Hepatic stellate cell (primary cell): ENCODE measurements around the gene SLC39A11.
A peak's percentile ranks its signal among the peaks of the same experiment; 100 is the strongest.
"Not testable (repeated sequence)": the region's sequence is repeated elsewhere in the genome, so short reads cannot be mapped to it uniquely, and the experiment has no call there.

ENCODE experiments used
- DNase-seq: peaks from one replicate; pipeline ENCODE4 v3.0.0; 2011; ENCODE audit warnings: low spot score

SLC39A11 gene

DNA sequence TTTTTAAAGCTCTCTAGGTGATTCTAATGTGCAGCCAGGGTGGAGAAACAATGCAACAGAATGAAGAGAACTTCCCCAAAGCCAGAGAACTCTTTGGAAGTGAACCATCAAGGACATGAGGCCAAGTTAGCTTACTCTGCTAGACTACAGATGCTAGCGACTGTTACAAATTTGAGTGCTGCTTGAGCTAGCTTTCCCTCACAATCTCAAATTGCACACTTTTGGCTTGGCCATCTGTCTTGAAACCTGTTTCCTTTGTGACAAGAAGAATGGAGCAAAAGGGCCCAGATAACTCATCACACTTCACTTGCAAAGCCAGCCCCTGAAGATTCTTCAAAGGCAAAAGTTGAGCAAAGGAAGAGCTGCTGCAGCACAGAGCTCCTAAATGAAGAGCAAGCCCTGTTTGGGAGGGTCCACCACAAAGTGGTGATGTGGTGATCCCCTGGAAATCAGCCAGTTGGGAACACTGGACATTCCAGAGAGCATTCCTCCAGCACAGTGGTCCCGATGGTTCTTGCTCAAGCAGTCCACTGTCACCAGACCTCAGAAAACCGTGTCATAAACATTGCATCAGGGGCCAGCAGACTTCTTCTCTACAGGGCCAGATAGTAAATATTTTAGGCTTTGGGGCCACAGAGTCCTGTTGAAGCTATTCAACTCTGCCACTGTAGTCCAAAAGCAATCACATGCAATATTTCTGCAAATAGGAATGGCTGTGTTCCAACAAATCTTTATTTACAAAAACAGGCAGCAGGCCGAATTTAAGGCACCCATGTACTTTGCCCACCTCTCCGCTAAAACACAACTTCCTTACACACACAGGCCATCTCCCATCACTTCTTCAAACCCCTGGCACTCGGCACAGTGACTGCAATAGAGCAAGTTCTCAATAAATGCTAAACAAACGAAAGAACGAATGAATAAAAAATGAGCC, 21.2 kb downstream of the SLC39A11 start:
- peak; percentile 34 for DNase-seq

GRCh38 chr17:73069841-73070240, 22.6 kb downstream of the SLC39A11 start:
- DNase-seq: no peak

- DNase-seq: no peak
These were observed 23.2 kb downstream of the SLC39A11 start for GRCh38 chr17:73069164-73069770.

DNA sequence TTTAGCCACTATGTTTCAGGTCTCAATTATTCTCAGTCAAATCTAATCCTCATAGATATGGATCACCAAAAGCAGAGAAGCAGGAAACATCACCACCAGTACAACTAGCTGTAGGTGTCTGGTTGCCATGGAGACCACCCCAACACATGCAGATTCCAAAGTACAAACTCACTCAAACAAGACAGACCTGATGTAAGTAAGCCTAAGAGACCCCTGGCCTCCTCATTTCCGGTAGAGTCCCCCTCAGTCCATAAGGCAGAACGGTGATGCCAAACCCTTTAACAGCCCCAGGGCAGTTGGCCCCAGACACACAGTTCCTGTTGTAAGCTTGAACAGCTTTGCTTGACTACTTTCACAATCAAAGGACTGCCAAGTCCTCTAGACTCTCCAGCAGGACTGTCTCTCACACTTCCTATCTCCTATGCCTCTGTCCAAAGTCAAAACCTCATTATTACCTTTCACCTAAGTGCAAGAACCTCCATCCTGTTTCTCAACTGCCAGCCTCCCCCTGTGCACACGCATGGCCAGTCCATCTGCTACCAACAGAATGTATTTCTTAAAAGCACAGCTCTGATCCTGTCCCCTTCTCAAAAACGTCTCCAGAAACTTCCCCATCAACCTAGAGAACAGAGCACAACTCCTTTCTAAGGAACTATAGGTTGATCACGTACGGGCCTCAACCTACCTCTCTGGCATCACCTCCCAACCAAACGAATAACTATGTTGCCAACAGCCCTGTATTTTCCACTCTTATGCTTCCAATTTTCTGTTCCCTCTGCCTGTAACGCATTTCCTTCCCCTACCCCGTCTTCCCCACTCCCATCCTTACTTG, 23.9 kb downstream of the SLC39A11 start:
- DNase-seq: peak; percentile 43

GRCh38 chr17:73067699-73068098, 24.8 kb downstream of the SLC39A11 start:
- peak; percentile 23 for DNase-seq

- no peak for DNase-seq
These were observed 25.4 kb downstream of the SLC39A11 start for GRCh38 chr17:73067075-73067474.

GRCh38 chr17:73066148-73066884, 26.2 kb downstream of the SLC39A11 start:
- no peak for DNase-seq

DNA sequence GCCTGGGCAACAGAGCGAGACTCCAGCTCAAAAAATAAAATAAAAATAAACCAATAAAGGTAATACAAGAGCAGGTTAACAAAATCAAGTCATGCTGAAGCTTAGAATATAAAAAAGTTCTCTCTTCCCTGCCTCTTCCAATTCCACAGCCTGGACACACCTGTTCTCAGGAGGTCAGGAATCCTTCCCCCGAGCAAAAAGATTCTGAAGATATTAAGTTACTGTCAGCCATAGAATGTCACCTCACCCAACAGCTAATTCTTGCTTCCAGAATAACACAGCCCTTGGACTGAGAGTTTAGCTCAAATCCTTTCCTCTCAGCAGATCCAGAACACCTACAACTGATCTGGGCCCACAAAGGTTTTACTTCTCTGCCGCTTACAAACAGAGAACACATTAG, 27.1 kb downstream of the SLC39A11 start:
- DNase-seq: no peak

DNA sequence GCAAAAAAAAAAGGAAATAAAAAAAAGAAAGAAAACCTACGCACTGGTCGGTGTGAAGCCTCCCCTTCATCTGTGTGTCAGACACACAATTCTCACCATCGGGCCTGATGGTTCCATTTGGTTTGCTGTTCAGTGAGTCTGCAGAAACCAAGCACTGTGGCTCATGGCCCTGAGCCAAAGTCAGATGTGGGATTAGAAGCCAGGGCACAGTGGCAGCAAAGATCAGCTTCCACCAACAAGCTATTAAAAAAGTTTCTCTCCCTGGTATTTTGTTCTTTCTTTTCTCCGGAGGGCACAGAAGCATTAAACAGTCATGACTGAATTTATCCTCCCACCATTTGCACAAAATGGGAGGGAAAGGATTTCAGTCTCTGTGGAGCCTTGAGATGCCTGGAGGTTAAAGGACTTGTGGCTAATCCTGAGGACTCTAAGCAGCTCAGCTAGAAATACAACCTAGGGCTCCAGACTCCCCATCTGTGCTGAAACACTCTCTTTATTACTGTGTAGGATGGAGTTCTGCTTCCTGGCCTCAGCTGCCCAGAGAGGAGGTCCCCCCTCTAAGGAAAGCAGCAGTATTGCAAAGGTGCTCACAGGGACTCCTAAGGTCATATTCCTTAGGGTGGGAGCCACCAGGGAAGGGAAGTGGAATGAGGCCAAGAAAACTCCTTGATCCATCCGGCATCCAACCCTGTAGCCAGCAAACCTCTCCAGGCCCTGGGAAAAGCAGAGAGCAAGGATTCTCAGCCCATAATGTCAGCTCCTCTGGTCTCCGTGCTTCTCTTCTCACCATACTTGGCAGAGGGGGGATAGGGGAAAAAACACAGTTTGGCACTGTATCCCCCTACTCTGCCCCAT, 28.2 kb downstream of the SLC39A11 start:
- DNase-seq: no peak

- no peak for DNase-seq
These were observed 29.8 kb downstream of the SLC39A11 start for GRCh38 chr17:73062726-73063125.

- DNase-seq: no peak
These were observed 31.3 kb downstream of the SLC39A11 start for GRCh38 chr17:73061161-73061560.

DNA sequence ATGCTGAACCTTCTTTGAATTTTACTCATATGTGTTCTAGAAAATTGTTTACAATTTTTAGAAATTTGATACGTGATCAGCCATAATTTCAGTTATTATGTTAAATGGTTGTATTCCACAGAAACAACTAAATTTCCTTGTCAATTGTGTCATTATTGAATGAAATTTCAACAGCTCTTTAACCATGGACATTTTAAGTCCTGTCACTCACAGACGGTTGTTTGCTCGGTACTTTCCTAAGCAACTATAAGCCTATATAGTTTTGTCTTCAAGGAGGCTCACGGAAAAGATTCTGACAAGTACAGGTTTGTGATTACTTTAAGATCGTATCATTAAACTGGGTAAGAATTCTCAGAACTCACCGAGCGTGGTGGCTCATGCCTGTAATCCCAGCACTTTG, 31.8 kb downstream of the SLC39A11 start:
- DNase-seq: no peak

DNA sequence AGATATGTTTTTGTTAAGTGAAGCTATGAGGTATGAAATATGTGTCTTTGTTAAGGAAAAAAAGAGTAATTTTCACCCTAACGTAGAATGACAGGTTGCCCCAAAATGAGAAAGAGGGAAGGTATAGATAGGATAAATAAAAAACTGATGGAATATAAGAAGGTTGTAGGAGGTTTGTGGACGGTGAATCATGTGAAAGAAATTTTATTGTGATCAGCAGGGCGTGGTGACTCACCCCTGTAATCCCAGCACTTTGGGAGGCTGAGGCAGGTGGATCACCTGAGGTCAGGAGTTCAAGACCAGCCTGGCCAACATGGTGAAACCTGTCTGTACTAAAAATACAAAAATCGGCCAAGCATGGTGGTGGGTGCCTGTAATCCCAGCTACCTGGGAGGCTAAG, 32.8 kb downstream of the SLC39A11 start:
- not testable (repeated sequence) for DNase-seq

DNA sequence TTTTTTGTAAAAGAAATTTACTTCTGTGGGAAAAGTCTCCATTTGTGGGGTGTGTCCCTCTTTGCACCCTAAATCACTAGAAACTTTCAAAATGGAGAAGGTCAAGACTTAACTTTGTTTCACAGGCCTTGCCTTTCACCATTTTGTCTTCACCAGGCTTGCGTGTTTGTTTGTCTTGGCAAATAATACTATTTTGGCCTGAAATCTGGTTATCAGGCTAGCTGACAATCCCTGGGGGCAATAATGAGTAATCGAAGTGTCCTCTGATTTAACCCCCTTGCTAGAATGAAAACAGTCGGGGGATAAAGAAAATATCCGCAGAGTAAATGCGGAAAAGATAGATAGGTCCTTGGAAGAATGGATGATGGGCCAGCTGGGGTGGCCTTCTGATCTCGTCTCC, 34.5 kb downstream of the SLC39A11 start:
- DNase-seq: no peak

DNA sequence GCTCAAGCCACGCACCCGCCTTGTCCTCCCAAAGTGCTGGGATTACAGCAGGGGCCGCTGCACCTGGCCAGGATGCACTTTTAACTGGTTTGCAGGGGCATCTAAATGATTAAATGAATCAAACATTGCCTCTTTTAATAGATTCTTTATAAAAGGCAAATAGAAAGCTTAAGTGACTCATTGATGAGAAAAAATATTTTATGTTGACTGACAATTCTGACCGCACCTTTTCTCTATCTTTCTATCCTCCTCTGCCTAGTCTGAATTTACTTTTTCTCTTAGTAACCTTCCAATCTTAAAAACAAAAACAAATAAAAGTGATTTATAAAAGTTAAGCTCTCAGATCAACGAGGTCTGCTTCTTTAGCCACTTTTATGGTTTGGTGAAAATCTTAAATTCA, 35.3 kb downstream of the SLC39A11 start:
- DNase-seq: no peak

DNA sequence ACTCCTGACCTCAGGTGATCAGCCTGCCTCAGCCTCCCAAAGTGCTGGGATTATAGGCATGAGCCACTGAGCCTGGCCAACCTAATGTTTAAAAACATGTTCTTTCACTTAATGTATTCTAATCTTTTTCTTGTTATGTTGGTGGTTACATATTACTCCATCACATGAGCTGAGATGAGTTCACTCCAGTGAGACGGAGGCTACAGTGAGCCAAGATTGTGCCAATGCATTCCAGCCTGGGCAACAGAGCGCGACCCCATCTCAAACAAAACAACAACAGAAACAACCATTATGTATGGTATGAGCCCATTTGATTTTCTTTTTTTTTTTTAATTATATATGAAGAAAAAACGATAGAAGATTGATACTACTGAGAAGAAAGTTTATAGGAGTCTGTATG, 39.6 kb downstream of the SLC39A11 start:
- no peak for DNase-seq

GRCh38 chr17:73050797-73051196, 41.7 kb downstream of the SLC39A11 start:
- DNase-seq: no peak

DNA sequence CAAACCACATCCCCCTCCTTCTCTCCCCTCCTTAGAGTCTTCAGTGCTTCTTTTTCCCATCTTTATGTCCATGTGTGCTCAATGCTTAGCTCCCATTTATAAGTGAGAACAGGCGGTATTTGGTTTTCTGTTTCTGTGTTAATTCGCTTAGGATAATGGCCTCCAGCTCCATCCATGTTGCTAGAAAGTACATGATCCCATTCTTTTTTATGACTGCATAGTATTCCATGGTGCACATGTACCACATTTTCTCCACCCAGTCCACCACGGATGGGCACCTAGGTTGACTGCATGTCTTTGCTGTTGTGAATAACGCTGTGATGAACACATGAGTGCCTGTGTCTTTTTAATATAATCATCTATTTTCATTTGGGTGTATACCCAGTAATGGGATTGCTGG, 44.3 kb downstream of the SLC39A11 start:
- DNase-seq: no peak

GRCh38 chr17:73045724-73046123, 46.8 kb downstream of the SLC39A11 start:
- DNase-seq: no peak

DNA sequence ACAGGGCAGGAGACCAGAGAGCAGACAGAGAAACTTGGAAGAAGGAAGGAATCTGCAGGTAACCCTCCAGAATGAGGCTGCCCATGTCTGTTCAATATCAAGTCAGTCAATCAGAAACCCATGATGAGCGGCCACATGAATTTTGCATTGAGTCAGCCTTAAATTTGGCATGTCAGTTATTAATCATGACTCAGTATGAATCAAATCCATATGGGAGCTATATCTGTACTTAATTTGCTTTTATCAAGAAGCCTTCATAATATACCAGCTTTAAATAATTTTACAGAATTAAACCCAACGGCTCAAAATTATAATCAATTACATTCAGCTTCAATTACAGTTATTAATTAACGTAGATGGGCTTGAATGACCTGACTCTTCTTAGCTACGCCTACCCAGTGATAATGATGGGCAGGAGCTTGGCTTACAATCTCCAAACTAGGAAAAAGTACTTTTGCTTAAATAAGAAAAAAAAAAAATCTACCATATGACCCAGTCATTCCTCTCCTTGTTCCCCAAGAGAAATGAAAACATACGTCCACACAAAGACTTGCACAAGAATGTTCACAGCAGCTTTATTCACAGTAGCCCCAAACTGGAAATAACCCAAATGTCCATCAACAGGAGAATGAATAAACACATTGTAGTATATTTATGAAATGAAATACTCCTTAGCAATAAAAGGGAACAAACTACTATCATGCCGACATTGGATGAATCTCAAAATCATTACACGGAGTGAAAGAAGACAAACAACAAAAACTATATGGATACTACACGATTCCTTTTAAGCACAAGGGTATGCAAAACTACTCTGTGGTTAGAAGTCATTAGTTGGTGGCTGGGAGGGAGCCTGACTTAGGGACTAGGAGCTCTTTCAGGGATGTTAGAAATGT, 48.6 kb downstream of the SLC39A11 start:
- peak; percentile 31 for DNase-seq
